Endodermal cell (in vitro differentiated cells): ENCODE measurements around the gene CRYGD. TPM values are rescaled to one million over a fixed set of nuclear protein-coding genes. Genes with fewer than 3 reads are reported as not detected.
A peak's percentile ranks its signal among the peaks of the same experiment; 100 is the strongest.

Experiments
- DNase-seq: peaks from one replicate; pipeline ENCODE4 v3.0.0-alpha.2; 2017
- H3K27ac ChIP-seq: 2 replicates; pipeline ENCODE4 v1.5.1; 2013; ENCODE audit warnings: mild to moderate bottlenecking, low read depth, low read length, moderate library complexity
- H3K27me3 ChIP-seq: 2 replicates; pipeline ENCODE4 v1.6.1; 2013; ENCODE audit warnings: mild to moderate bottlenecking, low read length, moderate library complexity; ENCODE audit not compliant: insufficient read depth, control insufficient read depth, poor library complexity, severe bottlenecking
- H3K36me3 ChIP-seq: 2 replicates; pipeline ENCODE4 v1.7.0; 2013; ENCODE audit warnings: mild to moderate bottlenecking, low read length, moderate library complexity; ENCODE audit not compliant: control insufficient read depth, insufficient read depth
- H3K4me1 ChIP-seq: one replicate; pipeline ENCODE4 v1.7.0; 2013; ENCODE audit warnings: low read length; ENCODE audit not compliant: control insufficient read depth, insufficient read depth
- H3K4me3 ChIP-seq: 2 replicates; pipeline ENCODE4 v1.5.1; 2013; ENCODE audit warnings: mild to moderate bottlenecking, low read length, moderate library complexity
- H3K9ac ChIP-seq: 2 replicates; pipeline ENCODE4 v1.6.1; 2013; ENCODE audit warnings: mild to moderate bottlenecking, low read length, moderate library complexity; ENCODE audit not compliant: poor library complexity, severe bottlenecking; ENCODE audit errors: extremely low read depth
- H3K9me3 ChIP-seq: 2 replicates; pipeline ENCODE4 v1.6.1; 2013; ENCODE audit warnings: mild to moderate bottlenecking, low read length, moderate library complexity; ENCODE audit not compliant: control insufficient read depth
- H3K27ac Mint-ChIP-seq: 2 replicates; pipeline ENCODE4 v1.8.0; 2020; ENCODE audit warnings: mixed read lengths
- H3K27me3 Mint-ChIP-seq: 2 replicates; pipeline ENCODE4 v1.8.0; 2021; ENCODE audit warnings: mild to moderate bottlenecking, mixed read lengths; ENCODE audit not compliant: insufficient read depth
- H3K36me3 Mint-ChIP-seq: 2 replicates; pipeline ENCODE4 v1.8.0; 2020; ENCODE audit warnings: low read depth, mixed read lengths
- H3K4me1 Mint-ChIP-seq: 2 replicates; pipeline ENCODE4 v1.8.0; 2020; ENCODE audit warnings: mixed read lengths
- H3K4me3 Mint-ChIP-seq: 2 replicates; pipeline ENCODE4 v1.8.0; 2020; ENCODE audit warnings: mild to moderate bottlenecking, moderate library complexity, mixed read lengths
- H3K9me3 Mint-ChIP-seq: 2 replicates; pipeline ENCODE4 v1.8.0; 2020; ENCODE audit warnings: mild to moderate bottlenecking, mixed read lengths
- CTCF ChIP-seq: fragments of 200-600 bp; sonication (generic); conservative IDR thresholded peaks from 2 replicates; pipeline ENCODE4 v1.5.0; 2021; ENCODE audit warnings: antibody characterized with exemption, mild to moderate bottlenecking
- WGBS, 2 experiments: methylation state at CpG; one replicate each; pipeline versions ENCODE4 v1.1.5 to v1.1.7; 2013; ENCODE audit warnings: missing lambda C conversion rate in 2 of 2, mixed read lengths in 1 of 2; ENCODE audit not compliant: insufficient coverage in 1 of 2, insufficient read length in 1 of 2; 5-methylcytosine and 5-hydroxymethylcytosine counted together
- total RNA-seq, 2 donors: library from RNA; stranded (reverse); fragmentation: NEBNext Ultra II Directional in 1 of 2; extraction: Animal tissue kit (Norgen Biotek cat#: 25700) in 1 of 2; gene quantifications; 2 replicates in 1 of 2; 3 replicates in 1 of 2; pipeline ENCODE4 v1.2.1, GENCODE V29; 2021

CRYGD gene
- total RNA-seq, 2 donors from 2014 or later = 2.2 TPM; not detected in 1

- Mint-ChIP-seq H3K4me3 (no peak overlapping the region), H3K9me3 (peaks cover 14% of the 10 kb centered on the region), H3K36me3 (no peaks in the 10 kb centered on the region), H3K4me1 (peaks cover 12% of the 10 kb centered on the region), H3K27ac (no peak overlapping the region), H3K27me3 (no peaks in the 10 kb centered on the region)
- TF ChIP-seq CTCF = no peak
- Histone ChIP-seq H3K27me3 (no peaks in the 10 kb centered on the region), H3K9ac (no peak overlapping the region), H3K27ac (no peak overlapping the region), H3K9me3 (peaks cover 17% of the 10 kb centered on the region), H3K4me1 (no peaks in the 10 kb centered on the region), H3K36me3 (no peaks in the 10 kb centered on the region), H3K4me3 (no peak overlapping the region)
- no peak for DNase-seq
- 100% methylated on average over 1 of the region's 1 CpG; no CpG with 5 or more reads in 1 of the 2 experiments for WGBS, 2 experiments
Observed at GRCh38 chr2:208150956-208151355, 26.6 kb upstream of the CRYGD start.

- peaks cover 14% of the 10 kb centered on the region for H3K9me3 Mint-ChIP-seq
- Histone ChIP-seq H3K9me3 (peaks cover 17% of the 10 kb centered on the region), H3K9ac (no peak overlapping the region), H3K36me3 (no peaks in the 10 kb centered on the region), H3K27ac (no peak overlapping the region), H3K4me3 (no peak overlapping the region), H3K27me3 (no peaks in the 10 kb centered on the region), H3K4me1 (no peaks in the 10 kb centered on the region)
- no peak overlapping the region for H3K4me3 Mint-ChIP-seq
- no peaks in the 10 kb centered on the region for H3K36me3 Mint-ChIP-seq
- no peak overlapping the region for H3K27ac Mint-ChIP-seq
- H3K4me1 Mint-ChIP-seq = peaks cover 14% of the 10 kb centered on the region
- no peaks in the 10 kb centered on the region for H3K27me3 Mint-ChIP-seq
- TF ChIP-seq CTCF = no peak
- DNase-seq = no peak
Observed at GRCh38 chr2:208150094-208150493, 25.8 kb upstream of the CRYGD start.

GRCh38 chr2:208148803-208149202 is 24.5 kb upstream of the CRYGD start:
- Histone ChIP-seq H3K9me3 (peaks cover 29% of the 10 kb centered on the region), H3K27me3 (no peaks in the 10 kb centered on the region), H3K27ac (no peak overlapping the region), H3K9ac (no peak overlapping the region), H3K4me1 (no peaks in the 10 kb centered on the region), H3K4me3 (no peak overlapping the region), H3K36me3 (no peaks in the 10 kb centered on the region)
- H3K4me3 Mint-ChIP-seq = no peak overlapping the region
- H3K36me3 Mint-ChIP-seq = peaks cover 3% of the 10 kb centered on the region
- peaks cover 2% of the 10 kb centered on the region for H3K27me3 Mint-ChIP-seq
- TF ChIP-seq CTCF = peak; percentile 79
- peaks cover 14% of the 10 kb centered on the region for H3K4me1 Mint-ChIP-seq
- peaks cover 26% of the 10 kb centered on the region for H3K9me3 Mint-ChIP-seq
- DNase-seq = no peak
- WGBS, 2 experiments = 78% methylated on average over 1 of the region's 2 CpGs; no CpG with 5 or more reads in 1 of the 2 experiments
- H3K27ac Mint-ChIP-seq = no peak overlapping the region
